Measurements from ENCODE around the gene RRN3.
"Not testable (repeated sequence)": the region's sequence is repeated elsewhere in the genome, so short reads cannot be mapped to it uniquely, and the experiment has no call there.

- TF ChIP-seq MEIS2 (IDR thresholded peaks at IDR 0.05; ENCODE audit: partially characterized antibody); RAD21 (CRISPR knock-in tag; conservative IDR thresholded peaks at IDR 0.05 in 1 of 2, IDR thresholded peaks at IDR 0.05 in 1 of 2); POLR2AphosphoS5 (IDR thresholded peaks at IDR 0.05; ENCODE audit: control insufficient read depth, insufficient read depth, low read depth, low read length); ZBTB11 (CRISPR knock-in tag; IDR thresholded peaks at IDR 0.05); ZNF217 (CRISPR knock-in tag; IDR thresholded peaks at IDR 0.05): not testable (repeated sequence)
Observed at GRCh38 chr16:15015671-15016070, 78.4 kb downstream of the RRN3 start.
